ENCODE results near the gene P2RX5.
A peak's percentile ranks its signal among the peaks of the same experiment; 100 is the strongest.
"Not testable (repeated sequence)": the region's sequence is repeated elsewhere in the genome, so short reads cannot be mapped to it uniquely, and the experiment has no call there.

The P2RX5 gene

GRCh38 chr17:3710951-3711383 is 15.0 kb upstream of the P2RX5 start:
- peak; percentile 41 for DNase-seq (ENCODE audit: low spot score)

DNA sequence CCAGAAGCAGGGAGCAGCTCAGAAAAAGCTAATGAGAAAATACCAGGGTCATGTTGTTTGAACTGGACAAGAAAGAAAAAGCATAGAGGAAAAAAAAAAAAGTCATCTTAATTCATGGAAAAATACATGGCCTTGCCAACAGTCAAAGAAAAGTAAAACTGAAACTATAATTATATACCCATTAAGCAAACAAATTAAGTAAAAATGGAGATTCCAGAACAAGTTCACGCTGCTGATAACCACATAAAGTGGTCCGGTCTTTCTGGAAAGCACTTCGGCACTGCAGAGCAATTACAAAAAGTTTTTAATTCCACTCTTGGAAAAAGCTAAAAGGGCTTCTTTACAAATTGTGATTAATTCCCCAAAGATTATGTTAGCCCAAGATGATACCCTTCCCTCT is 12.4 kb upstream of the P2RX5 start:
- no peak for DNase-seq (ENCODE audit: low spot score)

- DNase-seq (ENCODE audit: low spot score): not testable (repeated sequence)
Measured at GRCh38 chr17:3705718-3705984, 9.7 kb upstream of the P2RX5 start.

GRCh38 chr17:3704931-3705717 is 9.2 kb upstream of the P2RX5 start:
- DNase-seq (ENCODE audit: low spot score): no peak

DNA sequence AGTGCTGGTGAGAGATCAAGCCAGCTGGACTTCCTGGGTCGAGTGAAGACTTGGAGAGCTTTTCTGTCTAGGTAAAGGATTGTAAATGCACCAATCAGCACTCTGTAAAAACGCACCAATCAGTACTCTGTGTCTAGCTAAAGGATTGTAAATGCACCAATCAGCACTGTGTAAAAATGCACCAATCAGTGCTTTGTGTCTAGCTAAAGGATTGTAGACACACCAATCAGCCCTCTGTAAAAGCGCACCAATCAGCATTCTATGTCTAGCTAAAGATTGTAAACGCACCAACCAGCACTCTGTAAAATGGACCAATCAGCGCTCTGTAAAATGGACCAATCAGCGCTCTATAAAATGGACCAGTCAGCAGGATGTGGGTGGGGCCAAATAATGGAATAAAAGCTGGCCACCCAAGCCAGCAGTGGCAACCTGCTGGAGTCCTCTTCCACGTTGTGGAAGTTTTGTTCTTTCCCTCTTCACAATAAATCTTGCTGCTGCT is 6.1 kb upstream of the P2RX5 start:
- not testable (repeated sequence) for DNase-seq (ENCODE audit: low spot score)

DNA sequence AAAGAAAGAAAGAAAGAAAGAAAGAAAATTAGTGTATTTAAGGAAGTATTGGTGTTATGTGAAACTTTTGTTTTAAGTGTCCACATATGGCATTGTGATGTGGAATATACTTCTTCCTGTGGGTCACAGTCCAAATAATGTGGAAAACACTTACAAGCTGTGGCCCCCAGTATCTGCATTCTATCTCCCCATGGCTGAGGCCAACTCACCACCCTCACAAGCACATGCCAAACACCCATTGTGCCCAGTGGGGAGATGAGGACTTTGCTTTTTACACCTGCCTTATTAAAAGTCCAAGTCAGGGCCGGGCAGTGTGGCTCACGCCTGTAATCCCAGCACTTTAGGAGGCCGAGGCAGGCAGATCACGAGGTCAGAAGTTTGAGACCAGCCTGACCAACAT is 4.0 kb upstream of the P2RX5 start:
- no peak for DNase-seq (ENCODE audit: low spot score)

- no peak for DNase-seq (ENCODE audit: low spot score)
Measured at GRCh38 chr17:3698139-3698538, 2.2 kb upstream of the P2RX5 start.

- no peak for DNase-seq (ENCODE audit: low spot score)
Measured at GRCh38 chr17:3697103-3697476, 1.1 kb upstream of the P2RX5 start.

GRCh38 chr17:3695129-3695722 is 729 bp downstream of the P2RX5 start:
- no peak for DNase-seq (ENCODE audit: low spot score)

DNA sequence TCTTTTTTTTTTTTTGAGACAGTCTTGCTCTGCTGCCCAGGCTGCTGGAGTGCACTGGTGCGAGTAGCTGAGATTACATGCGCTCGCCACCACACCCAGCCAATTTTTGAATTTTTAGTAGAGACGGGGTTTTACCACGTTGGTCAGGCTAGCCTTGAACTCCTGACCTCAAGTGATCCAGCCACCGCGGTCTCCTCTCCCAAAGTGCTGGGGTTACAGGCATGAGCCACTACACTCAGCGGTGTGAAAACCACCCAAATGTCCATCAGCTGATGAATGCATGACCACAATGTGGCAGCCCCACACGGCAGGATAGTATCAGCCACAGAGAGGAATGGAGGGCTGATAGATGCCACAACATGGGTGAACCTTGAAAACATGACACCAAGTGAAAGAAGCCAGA is 2.1 kb downstream of the P2RX5 start:
- no peak for DNase-seq (ENCODE audit: low spot score)

GRCh38 chr17:3693141-3693540 is 2.8 kb downstream of the P2RX5 start:
- DNase-seq (ENCODE audit: low spot score): no peak

DNA sequence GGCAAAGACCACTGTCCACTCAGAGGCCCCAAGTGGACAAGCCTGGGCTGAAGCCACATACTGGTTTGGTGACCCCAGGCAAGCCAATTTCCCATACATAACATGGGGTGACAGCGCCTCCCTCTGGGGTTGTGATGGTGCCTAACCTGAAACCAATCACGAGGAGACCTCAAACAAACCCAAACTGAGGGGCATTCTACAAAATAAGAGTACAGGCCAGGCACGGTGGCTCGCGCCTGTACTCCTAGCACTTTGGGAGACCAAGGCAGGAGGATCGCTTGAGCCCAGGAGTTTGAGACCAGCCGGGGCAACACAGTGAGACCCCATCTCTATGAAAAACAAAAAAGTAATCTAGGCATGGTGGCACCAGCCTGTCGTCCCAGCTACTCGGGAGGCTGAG is 3.6 kb downstream of the P2RX5 start:
- DNase-seq (ENCODE audit: low spot score): no peak

GRCh38 chr17:3691617-3692067 is 4.3 kb downstream of the P2RX5 start:
- no peak for DNase-seq (ENCODE audit: low spot score)

GRCh38 chr17:3690094-3690715 is 5.8 kb downstream of the P2RX5 start:
- no peak for DNase-seq (ENCODE audit: low spot score)

- no peak for DNase-seq (ENCODE audit: low spot score)
Measured at GRCh38 chr17:3689262-3690093, 6.5 kb downstream of the P2RX5 start.

- DNase-seq (ENCODE audit: low spot score): no peak
Measured at GRCh38 chr17:3688852-3689261, 7.1 kb downstream of the P2RX5 start.

DNA sequence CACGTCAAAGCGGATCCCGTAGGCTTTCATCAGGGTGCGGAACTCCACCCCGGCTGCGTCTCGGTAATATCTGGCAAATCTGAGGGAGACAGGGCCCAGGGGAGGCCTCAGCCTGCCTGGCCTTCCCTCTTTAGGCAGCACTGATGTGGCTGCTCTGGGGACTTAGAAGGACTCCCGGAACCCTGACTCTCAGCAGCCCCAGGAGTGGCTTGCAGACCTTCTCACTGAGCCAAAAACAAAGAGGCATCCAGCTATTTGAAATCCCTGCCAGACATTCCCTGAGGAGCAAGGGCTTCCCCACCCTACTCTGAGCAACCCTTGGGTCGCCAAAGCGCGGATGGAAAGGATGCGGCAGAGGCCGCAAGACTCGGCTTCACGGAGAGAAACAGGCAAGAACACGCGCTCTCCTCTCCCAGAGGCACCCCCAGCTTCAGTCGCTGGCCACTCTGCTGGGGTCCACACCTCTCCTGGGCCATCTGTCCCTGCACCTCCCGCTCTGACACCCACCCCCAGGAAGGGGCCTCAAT is 7.9 kb downstream of the P2RX5 start:
- DNase-seq (ENCODE audit: low spot score): no peak

GRCh38 chr17:3685174-3685573 is 10.8 kb downstream of the P2RX5 start:
- DNase-seq (ENCODE audit: low spot score): no peak

DNA sequence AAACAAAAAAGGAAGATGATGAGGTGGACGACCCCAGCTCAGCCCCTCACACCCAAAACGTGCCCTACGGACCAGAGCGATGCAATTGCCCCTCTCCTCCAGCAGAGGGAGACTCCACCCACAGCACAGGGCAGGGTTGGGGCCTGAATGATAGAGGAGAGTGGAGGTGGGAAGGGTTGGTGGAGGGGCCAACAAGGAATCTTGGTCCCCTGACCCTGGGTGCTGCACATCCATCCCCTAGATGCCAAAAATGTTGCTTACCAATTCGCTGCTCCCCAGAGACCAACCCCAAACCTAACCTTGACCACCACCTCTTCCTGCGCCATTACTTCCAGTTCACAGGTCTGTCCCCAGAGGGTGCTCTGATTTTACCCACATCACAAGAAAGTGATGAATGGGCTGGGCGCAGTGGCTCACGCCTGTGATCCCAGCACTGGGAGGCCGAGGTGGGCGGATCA is 12.9 kb downstream of the P2RX5 start:
- DNase-seq (ENCODE audit: low spot score): no peak

- no peak for DNase-seq (ENCODE audit: low spot score)
Measured at GRCh38 chr17:3682033-3682432, 13.9 kb downstream of the P2RX5 start.

- no peak for DNase-seq (ENCODE audit: low spot score)
Measured at GRCh38 chr17:3681565-3681964, 14.4 kb downstream of the P2RX5 start.

DNA sequence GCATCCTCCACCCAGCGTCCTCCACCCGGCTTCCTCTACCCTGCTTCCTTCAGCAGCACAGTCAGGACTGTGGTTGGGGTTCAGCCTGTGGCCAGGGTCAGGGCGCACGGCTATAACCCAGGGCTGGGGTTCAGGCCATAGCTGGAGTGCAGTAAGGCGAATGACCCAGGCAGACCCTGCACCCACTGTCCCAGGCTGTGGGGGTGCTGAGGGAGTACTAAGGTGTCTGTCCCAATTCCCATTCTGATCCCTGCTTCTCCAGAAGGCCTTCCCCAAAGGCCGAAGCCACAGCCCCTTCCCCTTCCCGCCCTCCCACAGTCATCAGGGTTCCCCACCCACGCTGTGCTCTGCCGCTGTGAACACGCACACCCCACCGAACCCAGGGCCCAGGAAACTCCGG is 14.9 kb downstream of the P2RX5 start:
- no peak for DNase-seq (ENCODE audit: low spot score)

Measured in pons (tissue), 1 donor.